GM19035 (cell line): ENCODE data around the gene BOD1.

Source experiments
- ATAC-seq: cut with Tn5 transposase; IDR thresholded peaks from one replicate; pipeline ENCODE4 v1.9.1; 2021; ENCODE audit not compliant: unreplicated experiment

The BOD1 gene

DNA sequence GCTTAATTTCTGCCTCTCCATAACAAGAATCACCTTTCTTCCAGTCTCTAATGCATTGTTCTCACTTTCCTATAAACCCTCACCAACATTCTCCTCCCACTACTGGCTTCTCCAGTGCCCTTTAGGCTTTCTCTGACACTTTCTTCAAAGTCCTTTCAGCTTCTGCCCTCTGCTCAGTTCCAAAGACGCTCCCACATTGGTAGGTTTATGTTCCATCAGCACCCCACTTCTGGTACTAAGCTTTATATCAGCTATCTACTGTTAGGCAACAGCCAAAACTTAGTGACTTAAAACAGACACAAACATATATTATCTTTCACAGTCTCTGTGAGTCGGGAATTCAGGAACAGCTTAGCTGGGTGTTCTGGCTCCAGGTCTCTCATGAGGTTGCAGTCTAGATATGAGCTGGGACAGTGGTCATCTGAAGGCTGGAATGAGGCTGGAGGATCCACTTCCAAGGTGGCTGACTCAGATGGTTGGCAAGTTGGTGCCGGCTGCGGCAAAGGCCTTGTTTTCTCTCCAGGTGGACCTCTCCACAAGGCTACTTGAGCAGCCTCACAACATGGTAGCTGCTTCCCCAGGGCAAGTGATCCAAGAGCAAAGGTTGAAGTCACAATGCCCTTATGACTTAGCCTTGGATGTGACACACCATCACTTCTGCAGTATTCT, 37.4 kb downstream of the BOD1 start:
- ATAC-seq, result no peak

DNA sequence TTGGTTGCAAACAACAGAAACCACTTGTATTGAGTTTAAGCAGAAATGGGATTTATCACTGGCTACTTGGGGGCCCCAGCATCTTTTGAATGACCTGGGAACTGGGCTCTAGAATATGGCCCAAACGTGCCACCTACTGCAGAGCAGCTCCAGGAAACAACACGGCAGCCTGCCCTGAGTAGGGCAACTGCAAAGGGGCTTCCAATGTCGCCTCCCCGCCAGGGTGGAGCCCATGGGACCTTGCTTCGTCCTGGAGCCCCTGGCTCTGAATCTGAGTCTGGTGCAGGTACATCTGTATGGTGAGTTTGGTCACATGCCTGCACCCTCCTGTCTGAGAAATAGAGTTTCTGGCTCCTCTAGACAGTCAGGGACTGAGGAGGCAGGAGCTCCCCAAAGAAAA, 38.6 kb downstream of the BOD1 start:
- ATAC-seq, result no peak

DNA sequence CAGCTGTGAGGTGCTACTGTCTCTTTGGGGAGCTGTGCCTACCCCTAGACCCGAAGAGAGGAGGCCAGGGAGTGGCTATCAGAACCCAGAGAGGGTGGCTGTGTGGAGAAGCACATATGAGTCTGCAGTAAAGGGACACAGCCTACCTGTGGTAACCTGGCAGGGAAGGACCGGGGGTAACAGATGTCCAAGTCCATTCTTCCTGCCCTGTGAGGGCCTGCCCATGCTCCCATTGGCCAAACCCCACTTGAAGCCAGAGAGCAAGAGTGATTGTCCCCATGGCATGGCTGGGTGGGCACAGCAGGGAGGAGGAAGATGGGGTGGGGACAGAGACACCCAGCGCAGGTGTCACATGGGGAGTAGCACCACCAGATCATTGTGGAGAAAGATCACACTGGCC, 39.3 kb downstream of the BOD1 start:
- no peak for ATAC-seq

DNA sequence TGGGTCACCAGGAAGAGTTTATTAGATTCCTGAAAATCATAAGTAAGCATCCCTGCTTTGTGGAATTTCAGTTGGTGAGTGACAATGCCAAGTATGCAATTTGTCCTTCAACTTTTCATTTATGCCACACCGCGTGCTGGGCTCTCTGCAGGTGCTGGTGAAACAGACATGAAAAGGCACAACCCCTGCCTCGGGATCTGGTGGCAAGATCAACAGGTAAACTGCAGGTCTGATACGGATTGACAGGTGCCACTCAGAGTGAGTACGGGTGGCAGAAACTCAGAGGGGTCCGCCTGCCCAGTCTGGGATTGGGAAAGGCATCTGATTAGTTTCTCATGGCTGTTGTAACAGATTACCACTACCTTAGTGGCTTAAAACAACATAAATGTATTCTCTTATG, 40.5 kb downstream of the BOD1 start:
- no peak for ATAC-seq

DNA sequence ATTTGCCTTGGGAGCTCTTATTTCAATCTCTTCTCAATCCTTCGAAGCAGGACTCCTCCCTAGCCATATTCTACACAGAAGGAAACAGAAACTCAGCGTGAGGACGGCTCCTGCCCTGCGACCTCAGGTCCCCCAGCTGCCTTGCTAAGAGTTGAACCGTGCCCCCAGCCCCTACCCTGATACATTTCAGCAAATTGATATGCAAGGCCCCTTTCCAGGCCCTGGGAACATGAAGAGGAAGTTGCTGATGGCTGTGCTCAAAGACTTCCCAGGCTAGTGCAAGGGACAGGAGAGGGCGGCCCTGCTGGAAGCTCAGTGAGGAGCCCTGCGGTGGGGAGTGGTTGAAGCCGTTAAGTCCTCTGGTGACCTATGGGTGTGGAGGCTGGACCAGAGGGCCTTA, 41.5 kb downstream of the BOD1 start:
- ATAC-seq, result no peak

DNA sequence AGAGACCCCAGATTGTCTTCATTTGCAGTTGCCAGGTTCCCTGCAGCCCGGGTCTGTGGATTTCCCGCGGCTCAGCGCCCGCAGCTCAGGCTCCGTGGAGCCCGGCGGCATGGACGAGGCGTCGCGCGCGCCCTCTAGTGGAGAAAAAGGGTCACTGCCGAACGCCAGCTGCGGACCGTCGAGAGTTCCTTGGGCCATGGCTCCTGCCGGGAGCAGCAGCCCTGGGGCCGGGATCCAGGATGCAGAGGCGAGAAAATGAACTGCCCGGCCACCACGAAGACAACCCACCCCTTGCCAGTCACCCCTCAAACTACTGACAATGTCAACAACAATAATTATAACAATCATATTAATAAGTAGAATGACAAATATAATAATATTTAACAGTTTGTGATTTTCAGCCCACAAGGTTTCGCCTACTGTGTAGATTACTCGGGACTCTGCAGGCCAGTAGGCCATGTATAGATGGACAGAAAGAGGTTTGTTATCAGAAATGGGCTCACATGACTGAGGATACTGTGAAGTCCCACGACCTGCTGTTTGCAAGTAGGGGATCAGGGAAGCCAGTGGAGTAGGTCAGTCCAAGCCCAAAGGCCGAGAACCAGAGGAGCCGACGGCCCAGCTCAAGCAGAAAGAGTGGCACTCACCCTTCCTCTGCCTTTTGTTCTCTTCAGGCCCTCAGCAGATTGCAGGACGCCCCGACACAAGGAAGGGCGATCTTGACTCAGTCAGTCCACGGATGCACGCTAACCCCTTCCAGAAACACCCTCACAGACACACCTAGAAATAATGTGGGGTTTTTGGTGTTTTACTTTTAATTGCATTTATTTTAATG, 43.1 kb downstream of the BOD1 start:
- peak; percentile 77 for ATAC-seq

DNA sequence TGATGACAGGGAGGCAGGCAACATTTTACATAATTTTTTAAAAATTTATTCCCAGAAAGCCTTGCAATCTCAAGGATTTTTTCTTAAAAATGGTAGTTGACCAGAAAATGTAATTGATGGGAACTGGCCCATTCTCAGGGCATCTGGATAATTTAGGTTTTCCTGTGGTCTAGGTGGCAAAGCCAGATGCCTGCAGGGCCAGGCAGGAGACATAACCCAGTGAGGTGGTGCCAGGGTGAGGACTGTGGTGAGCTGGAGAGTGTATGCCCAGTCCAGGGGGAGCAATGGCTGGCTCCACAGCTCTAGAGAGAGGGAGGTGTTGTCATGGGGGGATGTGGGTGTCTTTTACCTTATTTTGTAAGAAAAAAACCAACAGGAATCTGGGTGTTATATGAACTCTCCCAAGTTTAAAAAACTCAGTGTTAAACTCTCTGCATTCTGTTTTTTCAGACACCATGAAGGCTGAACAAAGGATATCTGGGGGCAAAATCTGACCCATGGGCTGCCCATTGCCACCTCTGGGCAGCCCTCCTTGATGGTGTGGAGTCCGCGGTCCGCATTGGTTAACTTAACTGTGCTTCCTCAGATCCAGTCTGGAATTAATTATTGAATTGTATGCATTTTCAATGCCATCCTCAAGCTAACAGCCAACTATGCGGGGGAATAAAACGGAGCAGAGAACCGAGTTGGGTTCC, 43.9 kb downstream of the BOD1 start:
- no peak for ATAC-seq

DNA sequence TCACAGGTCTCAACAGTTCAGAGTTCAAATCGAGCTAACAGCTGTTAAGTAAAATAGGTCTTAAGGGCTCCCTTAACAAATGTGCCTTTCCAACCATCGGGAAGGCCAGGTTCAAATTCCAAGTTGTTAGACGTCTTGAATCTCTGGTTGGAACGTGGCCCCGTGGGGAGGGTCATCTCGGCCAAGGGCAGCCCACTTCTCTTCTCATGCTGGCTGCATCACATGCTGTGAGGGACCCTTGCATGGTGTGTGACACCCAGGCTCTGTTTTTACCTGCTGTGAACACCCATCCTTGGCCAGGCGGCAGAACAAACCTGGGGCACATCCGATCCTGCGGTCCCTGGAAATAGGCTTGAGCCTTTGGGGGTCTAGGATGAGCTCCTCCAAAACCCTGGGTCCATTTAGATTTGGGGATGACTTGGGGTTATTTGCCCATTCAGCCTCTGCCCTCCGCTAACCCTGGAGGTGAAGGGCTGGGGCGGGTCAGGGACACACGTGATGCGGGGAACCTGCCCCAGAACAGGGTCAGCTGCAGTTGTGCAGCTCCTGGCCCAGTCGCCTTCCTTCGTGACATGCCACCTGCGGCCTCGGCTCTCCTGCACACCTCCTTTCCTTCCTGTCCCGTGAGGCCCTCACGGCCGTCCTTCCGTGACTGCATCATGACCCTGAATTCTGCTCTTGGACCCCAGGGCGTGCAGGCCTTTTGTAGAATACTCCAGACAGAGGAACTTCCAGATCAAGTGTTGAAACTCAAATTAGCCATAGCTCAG, 45.9 kb downstream of the BOD1 start:
- no peak for ATAC-seq

DNA sequence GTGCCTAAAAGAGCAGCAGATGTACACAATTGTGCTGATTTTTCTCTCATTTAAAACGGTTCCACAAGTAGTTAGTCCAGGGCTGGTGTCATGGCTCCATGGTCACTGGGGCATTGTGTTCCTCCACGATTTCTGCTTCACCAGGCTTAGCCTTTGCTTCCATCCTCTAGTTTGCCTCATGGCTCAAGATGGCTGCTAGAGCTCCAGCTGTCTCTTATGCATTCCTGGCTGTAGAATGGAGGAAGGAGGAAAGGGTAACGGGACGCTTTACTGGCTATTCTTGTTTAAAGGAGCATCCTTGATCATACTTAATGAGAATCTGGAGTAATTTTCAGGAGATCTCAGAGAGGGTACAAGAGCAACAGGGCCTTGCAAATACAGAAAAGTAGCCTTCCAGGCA, 47.7 kb downstream of the BOD1 start:
- no peak for ATAC-seq

DNA sequence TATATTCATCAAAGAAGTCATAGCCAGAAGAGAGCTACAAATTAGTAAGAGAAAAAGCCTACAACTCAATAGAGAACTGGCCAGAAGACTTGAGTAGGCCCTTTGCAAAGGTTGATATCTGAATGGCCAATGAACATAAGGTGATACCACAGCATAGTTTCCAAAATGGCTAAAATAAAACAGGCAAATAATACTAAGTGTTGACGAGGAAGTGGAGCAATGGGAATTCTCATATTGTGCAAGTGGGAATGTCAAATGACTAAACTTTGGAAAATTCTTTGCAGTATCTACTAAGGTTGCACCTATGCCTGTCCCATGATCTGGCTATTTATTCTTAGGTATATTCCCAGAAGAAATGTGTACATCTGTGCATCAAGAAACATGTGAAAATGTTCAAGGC, 48.3 kb downstream of the BOD1 start:
- ATAC-seq, result no peak

DNA sequence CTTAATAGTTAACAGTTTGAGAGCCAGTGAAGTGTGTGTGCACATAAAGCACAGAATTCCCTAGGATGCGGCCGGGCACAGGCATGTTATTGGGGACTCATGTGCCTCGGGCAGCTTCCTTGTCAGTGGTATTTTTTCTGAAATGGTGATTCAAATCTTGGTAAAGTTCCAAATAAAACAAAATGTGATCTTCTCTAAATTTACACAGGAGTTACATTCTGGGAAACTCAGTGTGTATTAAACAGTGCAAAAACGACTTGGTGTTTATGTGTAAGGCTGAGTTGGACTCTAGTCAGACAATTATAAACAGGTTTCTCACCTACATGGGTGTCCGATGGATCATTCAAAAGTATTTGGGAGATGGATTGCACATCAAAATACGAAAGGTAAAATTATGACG, 48.9 kb downstream of the BOD1 start:
- no peak for ATAC-seq

DNA sequence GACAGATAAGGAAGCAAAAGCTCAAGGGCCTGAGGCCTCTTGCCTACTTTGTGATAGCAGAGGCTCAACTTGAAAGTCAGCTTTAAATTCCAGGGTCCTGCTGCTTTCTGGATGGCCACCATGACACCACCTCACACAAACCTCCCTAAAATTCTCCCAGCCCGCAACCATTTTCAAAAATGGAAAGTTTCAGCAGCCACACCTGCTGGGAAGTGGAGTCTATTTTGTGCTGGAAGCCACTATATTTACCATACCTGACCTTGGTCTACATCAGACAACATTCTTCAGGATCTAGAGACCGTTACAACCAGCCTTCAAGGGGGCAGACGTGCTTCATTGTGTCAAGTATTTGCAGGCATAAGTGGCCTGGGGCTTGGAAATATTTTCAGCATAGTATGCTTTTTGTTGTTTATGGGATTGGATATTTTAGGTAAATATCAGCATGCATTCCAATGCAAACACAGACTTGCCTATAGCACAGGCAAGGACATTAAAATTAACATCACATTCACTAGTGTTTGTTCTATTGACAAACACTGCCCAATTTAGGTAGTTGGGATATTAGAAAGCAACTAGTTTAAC, 50.9 kb downstream of the BOD1 start:
- no peak for ATAC-seq

DNA sequence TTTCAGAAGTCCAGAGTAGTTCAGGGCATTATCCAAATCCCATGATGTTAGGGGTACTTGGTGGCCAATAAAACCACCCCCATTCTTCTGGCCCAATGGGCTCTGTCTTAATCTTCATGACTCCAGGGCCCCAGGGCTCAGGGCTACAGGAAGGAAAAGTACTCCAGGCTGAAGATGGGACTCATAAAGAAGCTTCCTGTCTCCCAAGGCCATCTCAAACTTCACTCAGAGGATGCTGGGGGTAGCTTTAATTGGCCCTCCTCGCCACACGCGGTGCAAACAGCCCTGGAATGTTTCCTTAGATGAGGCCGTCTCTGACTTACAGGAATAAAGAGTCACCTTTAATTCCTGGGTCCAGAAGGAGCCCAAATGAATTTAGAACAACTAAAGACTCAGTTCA, 52.3 kb downstream of the BOD1 start:
- ATAC-seq, result no peak

DNA sequence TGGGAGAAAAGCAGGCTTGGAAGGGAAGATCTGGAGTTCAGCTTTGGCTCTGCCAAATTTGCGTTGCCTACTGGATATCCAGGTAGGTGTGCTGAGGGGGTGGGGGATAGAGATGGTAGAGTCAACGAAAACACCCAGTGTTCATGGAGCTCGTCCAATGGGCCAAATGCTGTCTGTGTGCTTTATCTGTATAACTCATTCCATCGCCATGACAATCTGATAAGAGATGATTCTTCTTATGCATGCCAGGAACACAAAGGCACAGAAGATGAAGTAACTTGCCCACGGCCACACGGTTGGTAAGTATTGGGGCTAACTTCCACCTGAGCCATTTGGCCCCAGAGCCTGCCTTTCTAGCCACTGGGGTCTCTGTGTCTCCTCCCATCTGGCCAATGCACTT, 53.2 kb downstream of the BOD1 start:
- no peak for ATAC-seq

DNA sequence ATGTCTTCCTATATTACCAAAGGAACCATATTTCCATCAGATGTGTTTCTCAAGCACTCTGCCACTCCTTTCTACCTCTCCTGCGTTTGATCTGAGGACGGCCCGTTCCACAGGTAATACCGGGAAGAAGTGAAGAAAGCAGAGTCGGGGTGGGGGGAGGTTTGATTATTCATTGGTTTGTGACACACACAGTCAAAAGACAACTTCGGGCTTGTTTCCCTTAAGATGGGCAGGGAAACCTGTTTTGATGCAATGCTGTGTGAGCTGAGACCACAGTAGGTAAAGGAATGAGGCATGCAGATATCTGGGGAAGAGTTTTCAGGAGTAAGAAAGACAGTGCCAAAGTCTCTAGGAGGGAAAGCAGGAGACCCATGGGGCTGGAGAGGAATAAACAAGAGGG, 54.0 kb downstream of the BOD1 start:
- ATAC-seq, result no peak
